ENCODE results near the gene SSTR4.

The SSTR4 gene

DNA sequence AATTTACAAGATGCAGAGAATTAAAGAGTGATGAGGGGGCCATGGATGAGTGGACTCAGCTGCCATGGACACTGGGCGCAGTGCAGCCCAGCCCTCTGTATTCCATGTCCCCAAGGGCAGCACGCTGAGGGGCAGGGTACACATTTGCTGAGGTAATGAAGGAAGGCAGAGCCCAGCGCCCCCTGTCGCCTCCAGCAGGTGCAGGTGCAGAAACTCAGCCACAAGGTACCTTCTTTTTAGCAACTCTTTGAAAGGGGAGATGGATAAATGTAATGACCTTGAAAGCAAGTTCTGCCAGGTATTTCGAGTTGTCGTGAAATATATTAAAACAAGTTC is 43.9 kb downstream of the SSTR4 start:
- H3K36me3 ChIP-seq: peaks cover 0 to 6% (median 0%) of the 10 kb centered on the region in 3 donors
- intact Hi-C loops (cut with DNase I; ENCODE audit: low total_unique reads): no loop called here
- TF ChIP-seq, protein P1, sequence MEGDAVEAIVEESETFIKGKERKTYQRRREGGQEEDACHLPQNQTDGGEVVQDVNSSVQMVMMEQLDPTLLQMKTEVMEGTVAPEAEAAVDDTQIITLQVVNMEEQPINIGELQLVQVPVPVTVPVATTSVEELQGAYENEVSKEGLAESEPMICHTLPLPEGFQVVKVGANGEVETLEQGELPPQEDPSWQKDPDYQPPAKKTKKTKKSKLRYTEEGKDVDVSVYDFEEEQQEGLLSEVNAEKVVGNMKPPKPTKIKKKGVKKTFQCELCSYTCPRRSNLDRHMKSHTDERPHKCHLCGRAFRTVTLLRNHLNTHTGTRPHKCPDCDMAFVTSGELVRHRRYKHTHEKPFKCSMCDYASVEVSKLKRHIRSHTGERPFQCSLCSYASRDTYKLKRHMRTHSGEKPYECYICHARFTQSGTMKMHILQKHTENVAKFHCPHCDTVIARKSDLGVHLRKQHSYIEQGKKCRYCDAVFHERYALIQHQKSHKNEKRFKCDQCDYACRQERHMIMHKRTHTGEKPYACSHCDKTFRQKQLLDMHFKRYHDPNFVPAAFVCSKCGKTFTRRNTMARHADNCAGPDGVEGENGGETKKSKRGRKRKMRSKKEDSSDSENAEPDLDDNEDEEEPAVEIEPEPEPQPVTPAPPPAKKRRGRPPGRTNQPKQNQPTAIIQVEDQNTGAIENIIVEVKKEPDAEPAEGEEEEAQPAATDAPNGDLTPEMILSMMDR (IDR thresholded peaks at IDR 0.05): no peak
- no peak overlapping the region for H3K27ac ChIP-seq
- DNase-seq: no peak
- no peak overlapping the region for H3K4me3 ChIP-seq
- H3K27me3 ChIP-seq: no peaks in the 10 kb centered on the region
- peaks cover 0 to 40% (median 12%) of the 10 kb centered on the region in 4 donors for H3K4me1 ChIP-seq
- H3K9me3 ChIP-seq: no peaks in the 10 kb centered on the region

DNA sequence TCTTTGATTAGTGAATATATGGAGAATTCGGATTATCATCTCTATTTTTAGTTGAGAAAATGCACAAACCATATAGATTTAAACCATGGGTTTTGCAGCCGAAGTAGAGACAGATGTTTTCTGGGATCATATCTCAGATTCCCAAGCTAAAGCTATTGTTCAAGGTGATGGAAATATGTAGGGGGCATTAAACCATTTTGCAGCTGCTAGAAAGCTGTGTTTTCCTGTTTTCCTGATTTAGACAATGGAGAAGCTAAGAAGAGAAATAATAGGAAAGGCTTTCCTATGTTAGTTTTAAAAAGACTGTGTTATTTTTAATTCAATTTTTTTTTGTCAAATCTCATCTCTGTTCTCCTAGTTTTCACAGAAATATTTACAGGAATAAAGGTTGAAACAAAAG is 44.8 kb downstream of the SSTR4 start:
- TF ChIP-seq, protein P1 (IDR thresholded peaks at IDR 0.05): no peak
- peaks cover 0 to 6% (median 0%) of the 10 kb centered on the region in 3 donors for H3K36me3 ChIP-seq
- H3K27me3 ChIP-seq: no peaks in the 10 kb centered on the region
- H3K27ac ChIP-seq: no peak overlapping the region
- DNase-seq: no peak
- no peak overlapping the region for H3K4me3 ChIP-seq
- H3K4me1 ChIP-seq: peaks cover 0 to 49% (median 19%) of the 10 kb centered on the region in 4 donors
- no peaks in the 10 kb centered on the region for H3K9me3 ChIP-seq
- intact Hi-C loops (cut with DNase I; ENCODE audit: low total_unique reads): loop anchor here (2.0 kb wide), 1 partner anchor 55 kb away; no protein-coding TSS in a partner anchor

DNA sequence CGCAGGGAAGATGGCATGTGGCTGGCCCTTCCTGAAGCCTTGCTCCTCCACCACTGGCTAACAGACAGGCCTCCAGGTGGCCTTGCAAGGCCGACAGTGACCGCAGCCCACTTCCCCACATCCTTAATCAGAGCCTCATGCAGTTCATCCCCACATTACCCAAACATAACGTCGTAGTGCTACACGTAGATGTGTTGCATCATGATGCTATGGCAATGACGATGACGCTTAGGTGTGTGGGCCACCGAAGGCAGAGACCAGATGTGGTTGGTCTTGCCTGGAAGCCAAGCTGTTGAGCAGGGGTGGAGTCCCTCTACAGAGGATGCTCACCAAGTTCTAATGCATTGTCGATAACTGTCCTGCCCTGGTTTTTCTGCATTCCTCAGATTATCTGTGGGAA is 45.4 kb downstream of the SSTR4 start:
- TF ChIP-seq, protein P1 (IDR thresholded peaks at IDR 0.05): no peak
- no peak for DNase-seq
- Histone ChIP-seq H3K27me3 (no peaks in the 10 kb centered on the region), H3K4me3 (no peak overlapping the region), H3K9me3 (no peaks in the 10 kb centered on the region), H3K36me3 (peaks cover 0 to 6% (median 0%) of the 10 kb centered on the region in 3 donors), H3K27ac (no peak overlapping the region), H3K4me1 (peaks cover 0 to 55% (median 25%) of the 10 kb centered on the region in 4 donors)
- intact Hi-C loops (cut with DNase I; ENCODE audit: low total_unique reads): loop anchor here (2.0 kb wide), 1 partner anchor 54 kb away; no protein-coding TSS in a partner anchor

DNA sequence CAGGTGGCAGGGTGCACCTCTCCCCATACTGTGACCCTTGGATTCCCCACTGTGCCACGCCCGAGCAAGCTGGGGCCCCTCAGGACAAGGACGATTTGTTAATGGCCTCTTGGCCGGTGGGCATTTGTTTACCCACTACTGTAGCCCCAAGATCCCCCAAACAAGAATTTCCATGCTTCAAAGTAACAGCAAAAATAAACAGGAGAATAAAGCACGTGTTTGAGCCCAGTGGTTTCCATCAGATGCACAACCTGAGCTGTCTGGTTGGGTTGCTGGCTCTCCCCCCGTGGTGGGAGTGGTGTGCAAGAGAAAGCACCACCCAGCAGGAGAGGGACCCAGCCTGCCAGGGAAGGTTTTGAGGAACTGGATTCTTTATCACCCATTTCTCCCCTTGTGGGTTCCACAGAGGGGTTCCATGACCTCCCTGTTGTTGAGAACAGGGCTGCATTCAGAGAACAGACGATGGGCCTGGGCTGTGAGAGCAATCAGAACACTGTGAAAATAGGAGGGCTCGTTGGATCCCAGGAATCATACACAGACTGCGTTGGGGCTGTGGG is 46.2 kb downstream of the SSTR4 start:
- Histone ChIP-seq H3K9me3 (no peaks in the 10 kb centered on the region), H3K27ac (peak overlapping the region in 1 of 2 donors; percentile 97), H3K36me3 (peaks cover 0 to 6% (median 0%) of the 10 kb centered on the region in 3 donors), H3K4me3 (no peak overlapping the region), H3K4me1 (peaks cover 0 to 64% (median 32%) of the 10 kb centered on the region in 4 donors), H3K27me3 (no peaks in the 10 kb centered on the region)
- TF ChIP-seq, protein P1 (IDR thresholded peaks at IDR 0.05): no peak
- intact Hi-C loops (cut with DNase I; ENCODE audit: low total_unique reads): loop anchor here (2.0 kb wide), 1 partner anchor 53 kb away; no protein-coding TSS in a partner anchor
- DNase-seq: no peak

DNA sequence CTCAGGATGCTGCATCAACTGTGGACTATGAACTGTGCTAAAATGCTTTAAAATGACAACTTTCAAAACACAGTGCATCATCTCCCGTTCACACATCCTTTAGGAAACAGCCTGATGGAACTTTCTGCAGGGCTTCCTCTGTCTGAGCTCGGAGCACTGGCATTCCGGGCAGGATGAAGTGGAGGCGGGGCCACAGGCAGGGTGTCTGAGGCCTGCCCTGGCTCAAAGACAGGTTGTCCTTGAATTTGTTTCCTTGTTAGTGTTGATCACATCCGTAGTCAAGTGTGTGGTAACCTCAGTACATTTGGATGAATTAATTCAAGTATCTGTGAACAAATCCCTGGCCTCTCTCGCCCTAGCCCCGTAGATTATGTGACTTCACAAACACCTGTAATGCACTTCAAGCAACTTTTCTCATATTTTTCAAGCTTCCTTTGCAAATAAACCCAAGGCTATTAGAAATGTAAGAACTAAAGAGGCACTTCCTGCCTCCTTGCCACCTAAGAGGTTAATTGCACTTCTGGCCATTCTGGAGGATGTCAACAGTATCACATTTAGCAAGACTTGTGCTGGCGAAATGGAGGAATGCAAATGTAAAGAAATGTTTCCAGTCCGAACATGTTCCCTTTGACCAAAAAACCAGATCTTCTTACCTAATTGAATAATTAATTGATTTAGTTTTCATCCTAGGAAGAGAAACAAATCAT is 47.9 kb downstream of the SSTR4 start:
- Histone ChIP-seq H3K36me3 (peaks cover 0 to 6% (median 0%) of the 10 kb centered on the region in 3 donors), H3K27ac (peak overlapping the region; percentile 89 to 97), H3K27me3 (no peaks in the 10 kb centered on the region), H3K4me1 (peaks cover 0 to 79% (median 41%) of the 10 kb centered on the region in 4 donors), H3K4me3 (peak overlapping the region; percentile 39 to 45), H3K9me3 (no peaks in the 10 kb centered on the region)
- DNase-seq: no peak
- intact Hi-C loops (cut with DNase I; ENCODE audit: low total_unique reads): no loop called here
- TF ChIP-seq, protein P1 (IDR thresholded peaks at IDR 0.05): no peak
